PC-3 (cell line): ENCODE measurements around the gene IL1RAPL1. TPM values are rescaled to one million over a fixed set of nuclear protein-coding genes. Genes with fewer than 3 reads are reported as not detected.

ENCODE experiments used
- ATAC-seq: fragments of 200-7000 bp; cut with Tn5 transposase; 2 replicates; pipeline ENCODE4 v1.9.1; 2020; ENCODE audit warnings: mild to moderate bottlenecking, moderate library complexity
- BruUV-seq: library from RNA; stranded (reverse); fragments of 400-500 nt; replicated peaks from 2 replicates; lab custom pipeline; 2021; lab: Mats Ljungman, UMichigan
- CTCF ChIA-PET: fragments of 300-600 bp; sonication (Branson Sonifier 250); formaldehyde crosslinking; loops from one replicate; lab custom pipeline; 2022; ENCODE audit warnings: antibody characterized with exemption; lab: Charles Lee
- POLR2A ChIA-PET: fragments of 300-600 bp; sonication (Branson Sonifier 250); formaldehyde crosslinking; loops from one replicate; lab custom pipeline; 2022; ENCODE audit warnings: antibody characterized with exemption; ENCODE audit not compliant: unreplicated experiment; lab: Charles Lee
- DNase-seq: peaks from one replicate; pipeline ENCODE4 v3.0.0-alpha.2; 2015
- H2AFZ ChIP-seq: fragments of 300-600 bp; sonication (generic); 2 replicates; pipeline ENCODE4 v1.6.0; 2016; ENCODE audit warnings: antibody characterized with exemption, low read length
- H3F3A ChIP-seq: fragments of 300-600 bp; sonication (generic); one replicate; pipeline ENCODE4 v1.6.0; 2017; ENCODE audit warnings: antibody characterized with exemption, low read length, control low read depth, mild to moderate bottlenecking; ENCODE audit not compliant: unreplicated experiment
- H3K27ac ChIP-seq: fragments of 300-600 bp; sonication (generic); 2 replicates; pipeline ENCODE4 v1.5.1; 2016; ENCODE audit warnings: mild to moderate bottlenecking, low read length
- H3K27me3 ChIP-seq: fragments of 300-600 bp; sonication (generic); 2 replicates; pipeline ENCODE4 v1.6.1; 2016; ENCODE audit warnings: low read length, mixed read lengths
- H3K36me3 ChIP-seq: fragments of 300-600 bp; sonication (generic); 2 replicates; pipeline ENCODE4 v1.6.1; 2016; ENCODE audit warnings: low read depth, mixed run types, low read length, mixed read lengths
- H3K4me1 ChIP-seq: fragments of 300-600 bp; sonication (generic); 2 replicates; pipeline ENCODE4 v1.5.1; 2016; ENCODE audit warnings: low read length; ENCODE audit not compliant: insufficient read depth
- H3K4me2 ChIP-seq: fragments of 300-600 bp; sonication (generic); 2 replicates; pipeline ENCODE4 v1.6.0; 2016; ENCODE audit warnings: low read length
- H3K4me3 ChIP-seq: fragments of 300-600 bp; sonication (generic); 2 replicates; pipeline ENCODE4 v1.5.1; 2016; ENCODE audit warnings: mild to moderate bottlenecking, low read length, mixed read lengths
- H3K79me2 ChIP-seq: fragments of 300-600 bp; sonication (generic); 2 replicates; pipeline ENCODE4 v1.6.1; 2017; ENCODE audit warnings: low read length, mixed read lengths
- H3K9ac ChIP-seq: fragments of 300-600 bp; sonication (generic); 2 replicates; pipeline ENCODE4 v1.6.0; 2016; ENCODE audit warnings: mild to moderate bottlenecking, low read length
- H3K9me2 ChIP-seq: fragments of 300-600 bp; sonication (generic); replicated peaks from 2 replicates; pipeline ENCODE4 v1.6.1; 2016; ENCODE audit warnings: mixed run types, low read length, mixed read lengths
- H3K9me3 ChIP-seq: fragments of 300-600 bp; sonication (generic); 2 replicates; pipeline ENCODE4 v1.6.1; 2016; ENCODE audit warnings: low read length, mixed read lengths
- H4K20me1 ChIP-seq: fragments of 300-600 bp; sonication (generic); 2 replicates; pipeline ENCODE4 v1.6.1; 2016; ENCODE audit warnings: low read length, mixed read lengths
- CTCF ChIP-seq: fragments of 300-600 bp; sonication (generic); conservative IDR thresholded peaks from 2 replicates; pipeline ENCODE4 v1.5.1; 2017; ENCODE audit warnings: antibody characterized with exemption, low read depth, mild to moderate bottlenecking, low read length
- EZH2 ChIP-seq: fragments of 300-600 bp; sonication (generic); IDR thresholded peaks from one replicate; pipeline ENCODE4 v1.6.1; 2017; ENCODE audit warnings: antibody characterized with exemption, mild to moderate bottlenecking, low read length; ENCODE audit not compliant: unreplicated experiment
- EZH2phosphoT487 ChIP-seq: fragments of 300-600 bp; sonication (generic); IDR thresholded peaks from 2 replicates; pipeline ENCODE4 v1.6.1; 2018; ENCODE audit warnings: mild to moderate bottlenecking, antibody characterized with exemption, low read length, borderline replicate concordance
- intact Hi-C: fragments of 100-400 bp; cut with micrococcal nuclease; formaldehyde crosslinking; loops from 2 replicates; pipeline ENCODE4 v1.9.0; 2023
- total RNA-seq: library from RNA; depleted of rRNA; stranded (reverse); fragments of >200 nt; gene quantifications from 2 replicates; pipeline ENCODE4 v1.2.3, GENCODE V29; 2014

IL1RAPL1 gene
- total RNA-seq, 1 experiment from 2014 or later = 0.44 TPM

- H3K4me2 ChIP-seq = no peak overlapping the region
- intact Hi-C loops = loop anchor here (5.0 kb wide), 1 partner anchor 149 kb away; no protein-coding TSS in a partner anchor
- ATAC-seq (no peak), DNase-seq (no peak)
- H2AFZ ChIP-seq = no peak overlapping the region
- no peaks in the 10 kb centered on the region for H3K9me3 ChIP-seq
- H3K36me3 ChIP-seq = no peaks in the 10 kb centered on the region
- no peak overlapping the region for H3K27ac ChIP-seq
- H3K4me1 ChIP-seq = no peaks in the 10 kb centered on the region
- no peaks in the 10 kb centered on the region for H3F3A ChIP-seq
- H3K9ac ChIP-seq = no peak overlapping the region
- H3K79me2 ChIP-seq = no peaks in the 10 kb centered on the region
- CTCF ChIA-PET = no interaction called here
- no peak overlapping the region for H3K4me3 ChIP-seq
- POLR2A ChIA-PET = no interaction called here
- no peaks in the 10 kb centered on the region for H4K20me1 ChIP-seq
- no peaks in the 10 kb centered on the region for H3K9me2 ChIP-seq
- TF ChIP-seq EZH2 = no peak
- no peak for TF ChIP-seq CTCF
- no peak for TF ChIP-seq EZH2phosphoT487
- BruUV-seq = no TSS peak
- H3K27me3 ChIP-seq = no peaks in the 10 kb centered on the region
These were observed 1326.4 kb downstream of the IL1RAPL1 start for GRCh38 chrX:29913647-29914046.

- Histone ChIP-seq H3F3A (no peaks in the 10 kb centered on the region), H3K27ac (no peak overlapping the region), H3K36me3 (no peaks in the 10 kb centered on the region), H3K9ac (no peak overlapping the region), H3K4me3 (no peak overlapping the region), H3K4me2 (no peak overlapping the region), H3K9me2 (no peaks in the 10 kb centered on the region), H3K79me2 (no peaks in the 10 kb centered on the region), H3K9me3 (no peaks in the 10 kb centered on the region), H3K27me3 (no peaks in the 10 kb centered on the region), H4K20me1 (no peaks in the 10 kb centered on the region), H2AFZ (no peak overlapping the region), H3K4me1 (no peaks in the 10 kb centered on the region)
- ATAC-seq (no peak), DNase-seq (no peak)
- CTCF ChIA-PET = no interaction called here
- intact Hi-C loops = no loop called here
- BruUV-seq = no TSS peak
- no peak for TF ChIP-seq EZH2
- no peak for TF ChIP-seq CTCF
- TF ChIP-seq EZH2phosphoT487 = no peak
- POLR2A ChIA-PET = no interaction called here
These were observed 1335.4 kb downstream of the IL1RAPL1 start for GRCh38 chrX:29922607-29923006.

- no peaks in the 10 kb centered on the region for H3K79me2 ChIP-seq
- H3K4me3 ChIP-seq = no peak overlapping the region
- H3K27ac ChIP-seq = no peak overlapping the region
- no peak overlapping the region for H3K4me2 ChIP-seq
- H2AFZ ChIP-seq = no peak overlapping the region
- no peaks in the 10 kb centered on the region for H3F3A ChIP-seq
- H3K27me3 ChIP-seq = no peaks in the 10 kb centered on the region
- no peak overlapping the region for H3K9ac ChIP-seq
- CTCF ChIA-PET = interaction anchor here (0.6 kb wide), 1 partner anchor 15 kb away, joined by 6 read pairs; no protein-coding TSS in a partner anchor
- ATAC-seq (no peak), DNase-seq (no peak)
- no TSS peak for BruUV-seq
- H3K36me3 ChIP-seq = no peaks in the 10 kb centered on the region
- no peaks in the 10 kb centered on the region for H4K20me1 ChIP-seq
- no peaks in the 10 kb centered on the region for H3K9me2 ChIP-seq
- H3K9me3 ChIP-seq = no peaks in the 10 kb centered on the region
- TF ChIP-seq EZH2phosphoT487 = no peak
- TF ChIP-seq CTCF = no peak
- no peak for TF ChIP-seq EZH2
- POLR2A ChIA-PET = no interaction called here
- intact Hi-C loops = no loop called here
- no peaks in the 10 kb centered on the region for H3K4me1 ChIP-seq
These were observed 1338.8 kb downstream of the IL1RAPL1 start for GRCh38 chrX:29926056-29926455.
